ENCODE measurements around the gene TTC7B.

The TTC7B gene

DNA sequence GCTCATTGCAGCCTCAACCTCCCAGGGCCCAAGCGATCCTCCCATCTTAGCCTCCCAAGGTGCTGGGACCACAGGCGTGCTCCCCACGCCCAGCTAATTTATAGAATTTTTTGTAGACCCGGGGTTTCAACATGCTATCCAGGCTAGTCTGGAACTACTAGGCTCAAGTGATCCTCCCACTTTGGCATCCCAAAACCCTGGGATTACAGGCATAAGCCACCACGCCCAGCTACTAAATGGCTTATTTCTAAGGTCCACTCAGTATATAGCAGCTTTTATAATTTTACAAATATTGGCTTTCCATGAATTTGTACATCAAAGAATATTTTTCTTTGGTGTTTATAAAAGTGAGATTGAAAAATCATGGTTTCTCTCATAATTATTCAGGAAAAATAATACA, 167.8 kb downstream of the TTC7B start:
- H3K9ac ChIP-seq (ENCODE audit: low read depth, low read length), result no peak overlapping the region
- H4K20me1 ChIP-seq (ENCODE audit: insufficient read depth, low read length), result no peaks in the 10 kb centered on the region
- H3K4me1 ChIP-seq (ENCODE audit: insufficient read depth, low read length), result no peaks in the 10 kb centered on the region
- no peaks in the 10 kb centered on the region for H3K79me2 ChIP-seq (ENCODE audit: insufficient read depth, low read length)
- H3K4me2 ChIP-seq (ENCODE audit: insufficient read depth, low read length), result no peak overlapping the region
- ATAC-seq (ENCODE audit: insufficient read depth, low read depth) (no peak), DNase-seq (no peak)
- H3K9me3 ChIP-seq (ENCODE audit: insufficient read depth, low read length, severe bottlenecking), result no peaks in the 10 kb centered on the region
- no peak overlapping the region for H3K4me3 ChIP-seq (ENCODE audit: low read depth in 1 of 2, low read length in 2 of 2)
- H2AFZ ChIP-seq (ENCODE audit: low read depth, low read length), result no peak overlapping the region
- H3K36me3 ChIP-seq (ENCODE audit: insufficient read depth, low read length), result no peaks in the 10 kb centered on the region
- no peak for TF ChIP-seq EZH2 (IDR thresholded peaks at IDR 0.05; ENCODE audit: borderline replicate concordance, low read depth, low read length, severe bottlenecking)
- TF ChIP-seq, protein P1, sequence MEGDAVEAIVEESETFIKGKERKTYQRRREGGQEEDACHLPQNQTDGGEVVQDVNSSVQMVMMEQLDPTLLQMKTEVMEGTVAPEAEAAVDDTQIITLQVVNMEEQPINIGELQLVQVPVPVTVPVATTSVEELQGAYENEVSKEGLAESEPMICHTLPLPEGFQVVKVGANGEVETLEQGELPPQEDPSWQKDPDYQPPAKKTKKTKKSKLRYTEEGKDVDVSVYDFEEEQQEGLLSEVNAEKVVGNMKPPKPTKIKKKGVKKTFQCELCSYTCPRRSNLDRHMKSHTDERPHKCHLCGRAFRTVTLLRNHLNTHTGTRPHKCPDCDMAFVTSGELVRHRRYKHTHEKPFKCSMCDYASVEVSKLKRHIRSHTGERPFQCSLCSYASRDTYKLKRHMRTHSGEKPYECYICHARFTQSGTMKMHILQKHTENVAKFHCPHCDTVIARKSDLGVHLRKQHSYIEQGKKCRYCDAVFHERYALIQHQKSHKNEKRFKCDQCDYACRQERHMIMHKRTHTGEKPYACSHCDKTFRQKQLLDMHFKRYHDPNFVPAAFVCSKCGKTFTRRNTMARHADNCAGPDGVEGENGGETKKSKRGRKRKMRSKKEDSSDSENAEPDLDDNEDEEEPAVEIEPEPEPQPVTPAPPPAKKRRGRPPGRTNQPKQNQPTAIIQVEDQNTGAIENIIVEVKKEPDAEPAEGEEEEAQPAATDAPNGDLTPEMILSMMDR (IDR thresholded peaks at IDR 0.05; ENCODE audit: borderline replicate concordance, extremely low read depth, low read length, poor library complexity, severe bottlenecking), result no peak
- H3K27me3 ChIP-seq (ENCODE audit: insufficient read depth, low read length, poor library complexity), result no peaks in the 10 kb centered on the region
- H3K27ac ChIP-seq (ENCODE audit: low read length), result no peak overlapping the region

DNA sequence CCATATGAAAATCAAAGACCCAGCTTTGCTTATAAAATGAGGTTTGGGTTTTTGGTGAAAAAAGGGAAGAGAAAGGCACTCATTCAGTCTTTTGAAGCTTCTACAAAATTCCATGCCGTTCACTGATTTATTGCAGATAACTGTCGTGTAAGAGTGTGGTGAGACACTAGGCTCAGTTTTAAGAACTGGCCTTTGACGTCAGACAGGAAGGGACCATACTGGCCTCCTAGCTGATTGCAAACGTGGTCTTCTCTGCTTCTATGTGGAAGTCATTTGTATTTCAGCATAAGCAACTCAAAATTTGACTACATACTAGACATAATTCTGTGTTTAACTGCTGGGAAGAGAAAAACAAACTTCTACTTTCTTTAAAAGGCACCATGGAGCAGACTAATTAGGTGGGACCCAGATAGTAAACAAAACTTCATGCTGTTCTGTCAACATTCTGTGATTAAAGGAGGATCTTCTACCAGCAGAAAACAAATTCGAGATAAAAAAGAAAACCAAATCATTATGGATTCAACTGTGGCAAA, 168.7 kb downstream of the TTC7B start:
- H3K9me3 ChIP-seq (ENCODE audit: insufficient read depth, low read length, severe bottlenecking), result no peaks in the 10 kb centered on the region
- no peak overlapping the region for H2AFZ ChIP-seq (ENCODE audit: low read depth, low read length)
- no peak for TF ChIP-seq EZH2 (IDR thresholded peaks at IDR 0.05; ENCODE audit: borderline replicate concordance, low read depth, low read length, severe bottlenecking)
- TF ChIP-seq, protein P1 (IDR thresholded peaks at IDR 0.05; ENCODE audit: borderline replicate concordance, extremely low read depth, low read length, poor library complexity, severe bottlenecking), result no peak
- DNase-seq (no peak), ATAC-seq (ENCODE audit: insufficient read depth, low read depth) (no peak)
- H3K79me2 ChIP-seq (ENCODE audit: insufficient read depth, low read length), result no peaks in the 10 kb centered on the region
- no peak overlapping the region for H3K4me2 ChIP-seq (ENCODE audit: insufficient read depth, low read length)
- H3K36me3 ChIP-seq (ENCODE audit: insufficient read depth, low read length), result no peaks in the 10 kb centered on the region
- H3K27me3 ChIP-seq (ENCODE audit: insufficient read depth, low read length, poor library complexity), result no peaks in the 10 kb centered on the region
- H3K27ac ChIP-seq (ENCODE audit: low read length), result no peak overlapping the region
- H4K20me1 ChIP-seq (ENCODE audit: insufficient read depth, low read length), result no peaks in the 10 kb centered on the region
- no peak overlapping the region for H3K9ac ChIP-seq (ENCODE audit: low read depth, low read length)
- H3K4me3 ChIP-seq (ENCODE audit: low read depth in 1 of 2, low read length in 2 of 2), result no peak overlapping the region
- H3K4me1 ChIP-seq (ENCODE audit: insufficient read depth, low read length), result no peaks in the 10 kb centered on the region

DNA sequence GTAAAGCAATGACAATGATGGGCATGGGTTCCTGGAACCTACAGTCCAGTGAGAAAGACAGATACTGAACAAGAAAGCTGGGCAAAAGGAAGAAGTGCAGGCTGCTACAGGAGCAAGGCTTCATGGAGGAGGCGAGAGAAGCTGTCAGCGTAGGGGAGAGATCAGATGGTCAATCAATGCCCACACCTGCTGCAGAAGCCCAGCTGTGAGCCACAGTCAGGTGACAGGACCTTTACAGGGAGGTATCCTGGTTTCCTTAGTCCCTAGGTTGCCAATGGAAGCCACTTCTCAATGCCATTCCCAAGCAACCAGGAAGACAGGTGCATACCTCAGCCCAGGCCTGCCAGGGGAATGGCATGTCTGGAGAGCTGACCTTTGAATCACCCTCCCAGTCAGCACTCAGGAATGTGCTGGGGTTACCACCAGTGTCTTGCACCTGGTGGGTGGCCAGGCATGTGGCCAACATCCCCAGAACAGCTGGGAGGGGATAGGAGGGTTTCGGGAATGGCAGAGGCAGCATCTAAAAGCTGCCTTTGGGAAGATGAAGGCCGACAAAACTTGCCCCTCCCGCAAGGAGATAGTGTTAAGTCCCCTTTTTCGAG, 170.3 kb downstream of the TTC7B start:
- no peak overlapping the region for H3K4me3 ChIP-seq (ENCODE audit: low read depth in 1 of 2, low read length in 2 of 2)
- no peaks in the 10 kb centered on the region for H3K36me3 ChIP-seq (ENCODE audit: insufficient read depth, low read length)
- no peak overlapping the region for H3K27ac ChIP-seq (ENCODE audit: low read length)
- no peaks in the 10 kb centered on the region for H4K20me1 ChIP-seq (ENCODE audit: insufficient read depth, low read length)
- no peaks in the 10 kb centered on the region for H3K9me3 ChIP-seq (ENCODE audit: insufficient read depth, low read length, severe bottlenecking)
- no peak overlapping the region for H2AFZ ChIP-seq (ENCODE audit: low read depth, low read length)
- no peaks in the 10 kb centered on the region for H3K79me2 ChIP-seq (ENCODE audit: insufficient read depth, low read length)
- TF ChIP-seq, protein P1 (IDR thresholded peaks at IDR 0.05; ENCODE audit: borderline replicate concordance, extremely low read depth, low read length, poor library complexity, severe bottlenecking), result no peak
- TF ChIP-seq EZH2 (IDR thresholded peaks at IDR 0.05; ENCODE audit: borderline replicate concordance, low read depth, low read length, severe bottlenecking), result no peak
- H3K9ac ChIP-seq (ENCODE audit: low read depth, low read length), result no peak overlapping the region
- DNase-seq, result no peak
- H3K4me1 ChIP-seq (ENCODE audit: insufficient read depth, low read length), result no peaks in the 10 kb centered on the region
- H3K4me2 ChIP-seq (ENCODE audit: insufficient read depth, low read length), result no peak overlapping the region
- ATAC-seq (ENCODE audit: insufficient read depth, low read depth), result no peak
- H3K27me3 ChIP-seq (ENCODE audit: insufficient read depth, low read length, poor library complexity), result no peaks in the 10 kb centered on the region
